H1 (cell line): ENCODE results near the gene OPCML. TPM values are rescaled to one million over a fixed set of nuclear protein-coding genes. Genes with fewer than 3 reads are reported as not detected.

Experiments used
- CTCF ChIA-PET: fragments of 300-600 bp; sonication (Branson Sonifier 250); formaldehyde crosslinking; loops from one replicate; lab custom pipeline; 2021; ENCODE audit not compliant: partially characterized antibody; lab: Charles Lee
- POLR2A ChIA-PET: fragments of 300-600 bp; sonication (Branson Sonifier 250); formaldehyde crosslinking; loops from one replicate; lab custom pipeline; 2021; ENCODE audit warnings: inconsistent platforms; ENCODE audit not compliant: partially characterized antibody; lab: Charles Lee
- DNase-seq, 2 experiments: peaks; one replicate each; pipeline versions ENCODE4 v3.0.0 to v3.0.0-alpha.2; 2010 to 2022; ENCODE audit warnings: low spot score in 2 of 2, low read depth in 1 of 2, mixed read lengths in 1 of 2
- FAIRE-seq: peaks from 2 replicates; lab custom pipeline; 2011; peaks lifted over from hg19 to GRCh38; lab: Jason Lieb, UNC
- H2AFZ ChIP-seq: 2 replicates; pipeline ENCODE4 v1.8.1; 2012; ENCODE audit warnings: low read length, inconsistent platforms
- H2AK5ac ChIP-seq: 2 replicates; pipeline ENCODE4 v1.6.1; 2013; ENCODE audit warnings: low read depth, low read length
- H2BK120ac ChIP-seq: replicated peaks from 2 replicates; pipeline ENCODE3; 2013; ENCODE audit warnings: low read depth, low read length, inconsistent platforms
- H2BK12ac ChIP-seq: 2 replicates; pipeline ENCODE4 v1.6.1; 2013; ENCODE audit warnings: low read depth, low read length
- H2BK15ac ChIP-seq: 2 replicates; pipeline ENCODE4 v1.6.1; 2013; ENCODE audit warnings: low read length
- H2BK20ac ChIP-seq: 2 replicates; pipeline ENCODE4 v1.6.1; 2013; ENCODE audit warnings: low read length
- H2BK5ac ChIP-seq: 2 replicates; pipeline ENCODE4 v1.6.1; 2013; ENCODE audit warnings: low read depth, low read length
- H3K14ac ChIP-seq: 2 replicates; pipeline ENCODE4 v1.6.1; 2013; ENCODE audit warnings: inconsistent platforms; ENCODE audit not compliant: insufficient read length
- H3K18ac ChIP-seq: 2 replicates; pipeline ENCODE4 v1.6.1; 2013; ENCODE audit warnings: low read length; ENCODE audit errors: extremely low read depth
- H3K23ac ChIP-seq: 2 replicates; pipeline ENCODE4 v1.6.1; 2013; ENCODE audit warnings: inconsistent platforms; ENCODE audit not compliant: insufficient read length
- H3K23me2 ChIP-seq: 2 replicates; pipeline ENCODE4 v1.6.1; 2013; ENCODE audit warnings: low read depth, low read length
- H3K27ac ChIP-seq: 2 replicates; pipeline ENCODE4 v1.6.1; 2011; ENCODE audit warnings: low read depth, low read length, inconsistent platforms
- H3K27me3 ChIP-seq, 4 experiments: replicated peaks in 1 of 4; 1 replicate in 1 of 4; 2 replicates in 3 of 4; pipeline versions ENCODE4 v1.6.1 to v1.8.1; 2011 to 2013; ENCODE audit warnings: low read length in 3 of 4, mild to moderate bottlenecking in 3 of 4, inconsistent platforms in 2 of 4, mixed read lengths in 2 of 4, moderate library complexity in 1 of 4; ENCODE audit not compliant: control insufficient read depth in 3 of 4, insufficient read depth in 3 of 4; ENCODE audit errors: extremely low read depth in 1 of 4
- H3K36me3 ChIP-seq, 4 experiments: 2 replicates each; pipeline versions ENCODE4 v1.6.1 to v1.8.1; 2011 to 2013; ENCODE audit warnings: mild to moderate bottlenecking in 4 of 4, low read length in 3 of 4, moderate library complexity in 2 of 4, control low read depth in 1 of 4, inconsistent platforms in 1 of 4; ENCODE audit not compliant: insufficient read depth in 4 of 4, control insufficient read depth in 2 of 4
- H3K4ac ChIP-seq: replicated peaks from 2 replicates; pipeline ENCODE3; 2013; ENCODE audit warnings: low read length, low read depth, mixed read lengths, inconsistent platforms; ENCODE audit not compliant: insufficient read length
- H3K4me1 ChIP-seq, 4 experiments: replicated peaks in 1 of 4; 1 replicate in 1 of 4; 2 replicates in 3 of 4; pipeline versions ENCODE4 v1.6.1 to v1.8.1; 2011 to 2013; ENCODE audit warnings: low read length in 3 of 4, inconsistent platforms in 2 of 4, mixed read lengths in 1 of 4; ENCODE audit not compliant: insufficient read depth in 4 of 4, control insufficient read depth in 3 of 4
- H3K4me2 ChIP-seq, 2 experiments: 2 replicates each; pipeline versions ENCODE4 v1.6.1 to v1.8.1; 2011 to 2013; ENCODE audit warnings: low read depth in 2 of 2, low read length in 2 of 2, control low read depth in 1 of 2, inconsistent platforms in 1 of 2, mild to moderate bottlenecking in 1 of 2; ENCODE audit not compliant: insufficient read depth in 1 of 2
- H3K4me3 ChIP-seq, 4 experiments: fragments of 200-600, 300-600 bp in 1 of 4; sonication (generic), shearing (Covaris generic), sonication (Bioruptor Twin) in 1 of 4; 2 replicates each; pipeline versions ENCODE4 v1.5.1 to v1.8.1; 2011 to 2016; ENCODE audit warnings: low read length in 4 of 4, low read depth in 3 of 4, control low read depth in 2 of 4, inconsistent platforms in 2 of 4, mild to moderate bottlenecking in 2 of 4, mixed read lengths in 1 of 4, moderate library complexity in 1 of 4; ENCODE audit not compliant: insufficient read depth in 2 of 4; ENCODE audit errors: extremely low read depth in 1 of 4
- H3K56ac ChIP-seq: replicated peaks from 2 replicates; pipeline ENCODE3; 2013; ENCODE audit warnings: low read depth, mild to moderate bottlenecking, mixed read lengths, low read length, inconsistent platforms; ENCODE audit not compliant: insufficient read length
- H3K79me1 ChIP-seq: 2 replicates; pipeline ENCODE4 v1.6.1; 2013; ENCODE audit warnings: low read depth, low read length, control low read depth
- H3K79me2 ChIP-seq, 2 experiments: 2 replicates each; pipeline versions ENCODE4 v1.6.1 to v1.8.1; 2012 to 2013; ENCODE audit warnings: low read length in 2 of 2, mild to moderate bottlenecking in 2 of 2, inconsistent platforms in 1 of 2; ENCODE audit not compliant: insufficient read depth in 2 of 2, control insufficient read depth in 1 of 2
- H3K9ac ChIP-seq, 4 experiments: replicated peaks in 1 of 4; 1 replicate in 1 of 4; 2 replicates in 3 of 4; pipeline versions ENCODE4 v1.6.1 to v1.8.1; 2011 to 2013; ENCODE audit warnings: low read depth in 3 of 4, low read length in 3 of 4, control low read depth in 2 of 4, mild to moderate bottlenecking in 2 of 4, moderate library complexity in 2 of 4, inconsistent platforms in 1 of 4; ENCODE audit errors: extremely low read depth in 1 of 4
- H3K9me3 ChIP-seq, 2 experiments: 2 replicates each; pipeline versions ENCODE4 v1.6.1 to v1.8.1; 2012 to 2013; ENCODE audit warnings: mild to moderate bottlenecking in 2 of 2, moderate library complexity in 2 of 2, control low read depth in 1 of 2, inconsistent platforms in 1 of 2, low read depth in 1 of 2, low read length in 1 of 2, mixed read lengths in 1 of 2; ENCODE audit not compliant: insufficient read depth in 2 of 2
- H4K20me1 ChIP-seq, 2 experiments: replicated peaks in 1 of 2; 2 replicates each; pipeline versions ENCODE3 to v1.8.1; 2011 to 2013; ENCODE audit warnings: inconsistent platforms in 2 of 2, low read length in 2 of 2, mild to moderate bottlenecking in 1 of 2; ENCODE audit not compliant: insufficient read depth in 2 of 2, control insufficient read depth in 1 of 2
- H4K5ac ChIP-seq: 2 replicates; pipeline ENCODE4 v1.6.1; 2013; ENCODE audit warnings: low read length, low read depth, mixed read lengths, inconsistent platforms; ENCODE audit not compliant: insufficient read length
- H4K8ac ChIP-seq: 2 replicates; pipeline ENCODE4 v1.8.0; 2013; ENCODE audit warnings: mild to moderate bottlenecking, moderate library complexity, low read length, inconsistent platforms; ENCODE audit not compliant: insufficient read depth; ENCODE audit errors: extremely low read depth
- H4K91ac ChIP-seq: replicated peaks from 2 replicates; pipeline ENCODE3; 2013; ENCODE audit warnings: low read length, mixed read lengths, inconsistent platforms; ENCODE audit not compliant: insufficient read length
- CBX8 ChIP-seq: fragments of 300-800, 300-1000 bp; sonication (generic); IDR thresholded peaks from 2 replicates; pipeline ENCODE4 v1.7.1; 2016; ENCODE audit warnings: low read depth, low read length, borderline replicate concordance
- CHD1 ChIP-seq: IDR thresholded peaks from 2 replicates; pipeline ENCODE4 v1.6.1; 2012; ENCODE audit warnings: low read depth, low read length, improper control_type of control experiment
- EP300 ChIP-seq, 2 experiments: IDR thresholded peaks; 1 replicate in 1 of 2; 2 replicates in 1 of 2; pipeline ENCODE4 v1.6.1; 2011 to 2012; ENCODE audit warnings: low read depth in 2 of 2, low read length in 2 of 2, mild to moderate bottlenecking in 2 of 2, borderline replicate concordance in 1 of 2, inconsistent platforms in 1 of 2, moderate library complexity in 1 of 2
- EZH2 ChIP-seq: fragments of 200-600 bp; sonication (generic); IDR thresholded peaks from 2 replicates; pipeline ENCODE4 v1.7.1; 2012; ENCODE audit warnings: low read depth, mild to moderate bottlenecking, moderate library complexity, low read length, inconsistent platforms; ENCODE audit not compliant: severe bottlenecking
- KDM1A ChIP-seq: fragments of 200-600, 300-600 bp; sonication (generic); IDR thresholded peaks from 2 replicates; pipeline ENCODE4 v1.7.1; 2016; ENCODE audit warnings: mild to moderate bottlenecking, low read length, borderline replicate concordance
- RNF2 ChIP-seq: fragments of 200-900, 300-1000 bp; sonication (generic); IDR thresholded peaks from 2 replicates; pipeline ENCODE4 v1.7.1; 2016; ENCODE audit warnings: borderline replicate concordance, low read depth, mild to moderate bottlenecking, antibody characterized with exemption, low read length; ENCODE audit not compliant: poor library complexity, severe bottlenecking; ENCODE audit errors: missing control alignments
- YY1 ChIP-seq: IDR thresholded peaks from 2 replicates; pipeline ENCODE4 v1.6.1; 2011; ENCODE audit warnings: low read depth, mild to moderate bottlenecking, low read length
- WGBS, 2 experiments: shearing (Covaris generic) in 1 of 2; methylation state at CpG; one replicate each; pipeline versions ENCODE4 v1.1.6 to v1.1.7; 2013 to 2015; ENCODE audit warnings: low lambda C conversion rate in 2 of 2, mixed read lengths in 2 of 2, inconsistent platforms in 1 of 2, low coverage in 1 of 2, missing lambda C conversion rate in 1 of 2; ENCODE audit not compliant: insufficient replicate concordance in 2 of 2, insufficient coverage in 1 of 2, insufficient read length in 1 of 2; ENCODE audit errors: extremely low coverage in 1 of 2, missing lambda C conversion rate in 1 of 2; 5-methylcytosine and 5-hydroxymethylcytosine counted together
- polyA plus RNA-seq, 7 experiments: library from polyadenylated mRNA; depleted of rRNA in 3 of 7; stranded (reverse) in 5 of 7; unstranded in 2 of 7; fragments of >200 nt in 5 of 7; fragments of 200-250 nt in 2 of 7; gene quantifications; 1 replicate in 5 of 7; 2 replicates in 1 of 7; 4 replicates in 1 of 7; pipeline versions ENCODE4 v1.2.1 to v1.2.3, GENCODE V29; 2011 to 2013; ENCODE audit warnings: missing spikeins in 2 of 7, mixed read lengths in 2 of 7
- total RNA-seq: library from RNA; stranded (reverse); fragmentation: NEBNext Ultra II Directional; extraction: Animal tissue kit (Norgen Biotek cat#: 25700); gene quantifications from 2 replicates; pipeline ENCODE4 v1.2.1, GENCODE V29; 2021

The OPCML gene
- total and polyA plus RNA-seq, 2 of the 8 experiments (the other 6 are each of a cell fraction or from before 2014, with no cell fraction given), result 2.3 to 3.1 TPM

DNA sequence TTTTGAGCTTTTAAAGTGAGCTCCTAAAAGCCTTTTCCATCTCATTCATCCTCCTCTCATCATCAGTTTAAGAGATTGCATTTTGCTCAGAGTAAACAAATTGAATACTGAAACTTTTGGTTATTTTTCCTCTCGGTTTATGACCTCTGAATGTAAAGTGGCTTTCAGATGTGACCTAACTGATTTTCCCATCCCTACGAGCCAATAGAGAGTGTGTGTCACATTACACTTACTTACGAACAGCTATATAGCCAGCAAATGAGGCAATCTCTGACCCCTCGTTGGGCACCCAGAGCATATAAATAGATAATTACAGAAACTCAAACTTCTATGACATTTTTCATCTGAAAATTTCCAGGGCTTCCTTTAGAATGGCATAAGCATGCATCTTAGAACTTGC is 317.7 kb downstream of the OPCML start:
- H3K36me3 ChIP-seq, result no peaks in the 10 kb centered on the region
- H3K9me3 ChIP-seq, result no peaks in the 10 kb centered on the region
- CTCF ChIA-PET, result no interaction called here
- no peak overlapping the region for H3K14ac ChIP-seq
- H3K4me1 ChIP-seq, result peaks cover 0 to 3% (median 0%) of the 10 kb centered on the region in 4 experiments; a peak in 1 of 7 replicates
- no peak for DNase-seq
- no peak overlapping the region for H2BK5ac ChIP-seq
- TF ChIP-seq RNF2, result no peak
- TF ChIP-seq CBX8, result no peak
- no peak for TF ChIP-seq EZH2
- TF ChIP-seq CHD1, result no peak
- TF ChIP-seq EP300 (IDR thresholded peaks at IDR 0.05; ENCODE audit: borderline replicate concordance in 1 of 2, low read depth in 2 of 2, low read length in 2 of 2), result no peak
- TF ChIP-seq YY1, result no peak
- TF ChIP-seq KDM1A, result no peak
- TF ChIP-seq, all 59 proteins: peak for 0
- no peak overlapping the region for H3K4me2 ChIP-seq
- POLR2A ChIA-PET, result no interaction called here
- H2BK15ac ChIP-seq, result no peak overlapping the region
- no peaks in the 10 kb centered on the region for H3K79me2 ChIP-seq
- no peak overlapping the region for H4K91ac ChIP-seq
- no peak overlapping the region for H3K56ac ChIP-seq
- H3K4me3 ChIP-seq, result no peak overlapping the region
- no peaks in the 10 kb centered on the region for H4K20me1 ChIP-seq
- no peak overlapping the region for H3K18ac ChIP-seq
- H2BK12ac ChIP-seq, result no peak overlapping the region
- no peak overlapping the region for H3K9ac ChIP-seq
- H2BK120ac ChIP-seq, result no peak overlapping the region
- no peak overlapping the region for H3K4ac ChIP-seq
- no peak overlapping the region for H2AFZ ChIP-seq
- no peak for FAIRE-seq
- no peaks in the 10 kb centered on the region for H3K23me2 ChIP-seq
- no peak overlapping the region for H2AK5ac ChIP-seq
- H3K23ac ChIP-seq, result no peak overlapping the region
- H3K27ac ChIP-seq, result no peak overlapping the region
- H4K5ac ChIP-seq, result no peak overlapping the region
- no peak overlapping the region for H2BK20ac ChIP-seq
- no peak overlapping the region for H4K8ac ChIP-seq
- no peaks in the 10 kb centered on the region for H3K79me1 ChIP-seq
- 91% methylated on average over 4 of the region's 4 CpGs; no CpG with 5 or more reads in 1 of the 2 experiments for WGBS, 2 experiments
- no peaks in the 10 kb centered on the region for H3K27me3 ChIP-seq
